Stimulated activated CD8-positive, alpha-beta memory T cell treated with anti-CD3 and anti-CD28 coated beads, Interleukin-15, amount 100 ng/mL, for 1 hour (primary cell): ENCODE results near the gene PLSCR3.
A peak's percentile ranks its signal among the peaks of the same experiment; 100 is the strongest.

Source experiments
- DNase-seq: peaks from one replicate; pipeline ENCODE4 v3.0.0-alpha.2; 2020; ENCODE audit warnings: low read depth

Gene PLSCR3

DNA sequence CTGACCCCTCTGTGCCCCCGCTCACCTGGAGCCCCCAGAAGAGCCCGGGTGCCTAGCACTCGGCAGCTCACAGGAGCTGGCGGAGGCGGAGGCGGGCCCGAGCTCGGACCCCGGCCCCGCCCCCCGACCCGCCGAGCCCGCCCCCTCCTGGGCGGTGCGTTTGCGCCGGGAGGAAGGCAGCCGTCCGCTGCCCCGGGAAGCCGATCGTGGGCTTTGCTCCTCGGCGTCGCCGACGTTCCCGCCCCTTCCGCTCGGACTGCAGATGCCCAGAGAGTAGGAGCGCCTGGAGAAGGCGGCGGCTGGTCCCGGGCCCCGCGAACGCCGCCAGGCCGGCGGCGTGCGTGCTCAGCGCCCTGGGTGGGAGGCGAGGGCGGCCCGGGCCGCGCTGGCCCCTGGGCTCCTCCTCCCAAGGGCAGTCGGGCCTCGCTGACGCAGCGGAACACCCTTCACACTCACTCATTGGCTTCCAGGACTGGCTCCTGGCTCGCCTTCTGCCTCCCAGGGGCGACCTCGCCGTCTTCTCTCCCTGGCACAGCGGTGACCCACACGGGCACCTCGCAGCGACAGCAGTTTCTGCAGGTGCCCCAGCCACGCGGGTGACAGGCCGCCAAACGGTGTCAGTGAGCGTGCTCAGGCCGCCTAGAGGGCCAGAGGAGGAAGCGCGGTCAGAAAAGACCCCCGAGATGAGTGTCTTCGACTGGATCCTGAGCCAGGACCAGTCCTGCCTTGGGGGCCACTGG is at the start of gene PLSCR3:
PLSCR3 (minus strand) TSS at position 74 of the 740 bp plus-strand sequence. CDS start 415 bp downstream, outside the sequence.
- peak; percentile 65 for DNase-seq

- no peak for DNase-seq
Observed at GRCh38 chr17:7443499-7444485, 49.5 kb upstream of the PLSCR3 start.

DNA sequence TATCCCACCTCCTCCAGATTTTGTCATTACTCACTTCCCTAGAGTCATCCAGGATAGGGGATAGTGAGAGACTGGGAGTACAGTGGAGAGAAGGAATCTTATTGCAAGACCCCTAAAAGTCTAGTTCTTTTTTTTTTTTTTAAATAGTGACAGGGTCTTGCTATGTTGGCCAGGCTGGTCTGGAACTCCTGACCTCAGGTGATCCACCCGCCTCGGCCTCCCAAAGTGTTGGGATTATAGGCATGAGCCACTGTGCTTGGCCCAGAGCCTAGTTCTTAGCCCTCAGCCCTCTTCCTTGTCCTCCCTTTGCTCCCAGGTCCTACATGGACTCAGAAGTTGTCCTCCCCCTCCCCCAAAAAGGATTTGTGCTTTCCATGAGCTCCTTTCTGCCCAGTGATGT is 47.8 kb upstream of the PLSCR3 start:
- DNase-seq: no peak

DNA sequence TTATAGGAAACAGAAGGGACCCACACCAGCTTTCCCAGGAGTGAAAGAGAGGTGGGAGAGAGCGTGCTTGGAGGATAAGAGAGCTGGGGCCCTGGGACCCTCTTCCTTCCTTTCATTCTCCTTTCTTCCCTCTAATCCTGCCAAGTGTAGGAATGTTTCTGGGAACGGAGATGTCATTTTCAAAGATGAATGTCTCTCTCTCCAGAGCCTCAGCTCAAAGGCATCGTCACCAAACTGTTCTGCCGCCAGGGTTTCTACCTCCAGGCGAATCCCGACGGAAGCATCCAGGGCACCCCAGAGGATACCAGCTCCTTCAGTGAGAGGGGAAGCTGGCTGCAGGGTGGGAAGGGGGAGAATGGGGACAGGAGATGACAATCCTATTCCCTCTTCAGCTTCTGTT is 46.9 kb upstream of the PLSCR3 start:
- no peak for DNase-seq

- DNase-seq: no peak
Observed at GRCh38 chr17:7440834-7441195, 46.5 kb upstream of the PLSCR3 start.

DNA sequence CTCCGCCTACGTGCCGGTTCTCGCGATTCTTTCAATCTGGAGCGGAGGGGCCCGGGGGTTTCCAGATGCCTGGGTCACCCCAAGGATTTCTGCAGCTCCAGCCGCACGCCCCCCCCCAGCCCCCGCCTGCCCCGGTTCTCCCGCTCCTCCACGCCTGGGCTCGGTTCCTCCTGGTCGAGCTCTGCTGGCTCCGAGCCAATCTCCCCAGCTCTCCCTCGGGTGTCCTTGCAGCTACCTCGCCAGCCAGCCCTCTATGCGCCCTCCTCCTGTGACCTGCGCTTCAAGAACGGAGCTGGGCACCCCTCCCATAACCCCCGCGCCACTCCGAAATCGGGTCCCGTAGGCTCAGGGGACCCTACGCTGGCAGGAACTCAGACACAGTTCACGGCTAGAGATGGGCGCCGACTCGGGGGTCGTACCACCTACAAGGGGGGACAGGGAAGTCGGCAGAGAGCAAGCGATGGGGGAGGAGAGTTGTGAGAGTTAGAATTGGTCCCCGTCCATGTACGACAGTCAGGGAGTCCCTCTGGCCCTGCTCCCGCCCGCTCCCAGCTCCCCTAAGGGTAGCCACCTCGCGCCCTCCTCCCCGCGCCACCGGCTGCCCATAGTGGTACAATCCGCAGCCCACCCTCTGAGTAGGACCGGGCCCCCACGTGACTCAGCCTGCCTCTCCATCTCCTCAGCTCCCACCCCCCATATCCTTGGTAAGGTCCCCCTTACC is 45.9 kb upstream of the PLSCR3 start:
- no peak for DNase-seq

- no peak for DNase-seq
Observed at GRCh38 chr17:7439462-7440112, 45.3 kb upstream of the PLSCR3 start, which contains the start of gene FGF11. Gene FGF11 (plus strand): TSS chr17:7439512. CDS start chr17:7439621, 109 bp downstream.

DNA sequence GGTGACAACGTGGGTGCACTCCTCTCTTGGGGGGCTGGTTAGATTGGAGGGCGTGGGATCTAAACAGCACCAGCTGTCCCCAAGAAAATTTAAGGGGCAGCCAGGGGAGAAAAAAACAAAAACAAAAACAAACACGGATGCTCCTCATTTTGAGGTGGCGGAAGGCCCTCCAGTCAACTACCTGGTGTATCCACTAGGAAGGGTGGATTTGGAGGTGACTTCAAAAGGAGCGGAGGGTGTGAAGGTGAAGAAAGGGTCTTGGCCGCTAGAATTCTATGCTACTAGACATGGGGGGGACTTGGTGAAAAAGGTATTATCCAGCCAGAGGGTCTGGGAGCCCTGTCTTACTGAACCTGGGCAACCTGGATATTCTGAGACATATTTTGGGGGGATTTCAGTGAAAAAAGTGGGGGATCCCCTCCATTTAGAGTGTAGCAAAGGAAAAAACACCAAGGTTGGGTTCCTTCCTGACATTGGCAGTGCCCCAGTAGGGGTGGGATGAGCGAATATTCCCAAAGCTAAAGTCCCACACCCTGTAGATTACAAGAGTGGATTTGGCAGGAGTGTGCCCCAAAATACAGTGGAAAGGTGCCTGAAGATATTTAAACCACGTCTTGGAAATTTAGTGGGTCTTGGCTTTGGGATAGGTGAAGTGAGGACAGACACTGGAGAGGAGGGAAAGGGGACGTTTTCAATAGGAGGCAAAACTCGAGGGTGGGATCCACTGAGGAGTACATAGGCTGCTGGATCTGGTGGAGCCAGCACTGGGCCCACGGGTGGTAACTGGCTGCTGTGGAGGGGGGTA is 44.5 kb upstream of the PLSCR3 start:
- no peak for DNase-seq

DNA sequence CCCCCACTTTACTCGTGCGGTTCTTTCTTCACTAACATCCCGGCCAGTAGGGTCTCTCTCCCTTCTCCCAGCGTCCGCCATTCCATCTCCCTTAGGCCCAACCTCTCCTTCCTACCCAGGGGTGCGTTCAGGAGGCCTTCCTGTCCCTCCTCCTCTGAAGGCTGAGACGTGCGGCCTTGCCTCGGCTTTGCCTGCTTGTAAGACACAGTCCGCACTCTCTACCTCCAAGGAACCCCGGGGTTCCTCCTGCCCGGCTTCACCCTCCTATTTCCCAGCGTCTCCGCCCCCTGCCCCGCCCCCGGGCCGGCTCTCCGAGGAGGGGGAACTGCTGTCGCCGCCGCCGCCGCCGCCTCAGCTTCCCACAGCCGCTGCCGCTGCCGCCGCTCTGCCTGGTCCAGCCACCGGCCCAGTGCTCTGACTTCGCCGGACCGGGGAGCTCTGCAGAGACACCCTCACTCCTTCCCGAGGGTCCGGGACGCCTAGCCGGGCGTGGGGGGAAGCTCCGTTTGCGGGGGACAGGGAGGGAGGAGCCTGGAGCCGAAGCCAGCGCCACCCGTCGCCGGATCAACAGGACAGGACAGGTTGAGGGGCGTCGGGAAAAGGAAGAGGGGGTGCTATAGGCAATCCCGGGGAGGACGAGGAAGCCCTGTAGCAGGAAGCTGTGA is 43.8 kb upstream of the PLSCR3 start:
- DNase-seq: no peak

- DNase-seq: no peak
Observed at GRCh38 chr17:7437369-7437863, 43.1 kb upstream of the PLSCR3 start.

DNA sequence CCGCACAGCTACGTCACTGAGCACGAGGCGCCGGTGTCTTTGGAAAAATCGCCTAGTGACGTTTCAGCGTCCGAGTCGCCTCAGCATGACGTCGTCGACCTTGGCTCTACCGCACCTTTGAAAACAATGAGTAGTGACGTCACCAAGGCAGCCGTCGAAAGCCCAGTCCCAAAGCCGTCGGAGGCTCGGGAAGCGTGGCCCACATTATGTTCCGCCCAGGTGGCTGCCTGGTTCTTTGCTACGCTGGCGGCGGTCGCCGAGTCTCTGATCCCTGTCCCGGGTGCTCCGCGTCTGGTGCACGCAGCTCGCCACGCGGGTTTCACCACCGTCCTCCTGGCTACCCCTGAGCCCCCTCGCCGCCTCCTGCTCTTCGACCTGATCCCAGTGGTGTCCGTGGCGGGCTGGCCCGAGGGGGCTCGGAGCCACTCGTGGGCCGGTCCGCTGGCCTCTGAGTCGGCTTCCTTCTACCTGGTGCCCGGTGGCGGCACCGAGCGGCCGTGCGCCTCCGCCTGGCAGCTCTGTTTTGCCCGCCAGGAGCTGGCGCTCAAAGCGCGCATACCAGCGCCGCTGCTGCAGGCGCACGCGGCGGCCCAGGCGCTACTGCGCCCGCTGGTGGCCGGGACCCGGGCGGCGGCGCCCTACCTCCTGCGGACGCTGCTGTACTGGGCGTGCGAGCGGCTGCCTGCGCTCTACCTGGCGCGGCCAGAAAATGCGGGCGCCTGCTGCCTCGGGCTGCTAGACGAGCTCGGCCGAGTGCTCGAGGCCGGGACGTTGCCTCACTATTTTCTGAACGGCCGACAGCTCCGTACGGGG is 42.4 kb upstream of the PLSCR3 start:
- peak; percentile 54 for DNase-seq

- peak; percentile 27 for DNase-seq
Observed at GRCh38 chr17:7435676-7436555, 41.6 kb upstream of the PLSCR3 start.

DNA sequence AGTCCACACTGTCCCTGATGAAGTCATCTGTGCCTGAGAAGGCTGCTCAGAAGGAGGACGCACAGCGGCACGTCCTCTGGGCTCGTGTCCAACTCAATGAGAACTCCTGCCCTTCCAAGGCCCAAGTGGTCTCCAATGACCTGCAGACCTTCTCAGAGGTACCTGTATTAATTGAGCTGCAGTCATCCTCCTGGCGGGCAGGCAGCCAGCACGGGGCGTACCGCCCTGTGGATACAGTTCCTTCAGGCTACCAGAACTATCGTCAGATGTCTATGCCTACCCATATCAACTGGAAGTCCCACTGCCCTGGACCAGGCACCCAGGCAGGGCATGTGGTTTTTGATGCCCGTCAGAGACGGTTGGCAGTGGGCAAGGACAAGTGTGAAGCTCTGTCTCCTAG is 38.0 kb upstream of the PLSCR3 start:
- no peak for DNase-seq

DNA sequence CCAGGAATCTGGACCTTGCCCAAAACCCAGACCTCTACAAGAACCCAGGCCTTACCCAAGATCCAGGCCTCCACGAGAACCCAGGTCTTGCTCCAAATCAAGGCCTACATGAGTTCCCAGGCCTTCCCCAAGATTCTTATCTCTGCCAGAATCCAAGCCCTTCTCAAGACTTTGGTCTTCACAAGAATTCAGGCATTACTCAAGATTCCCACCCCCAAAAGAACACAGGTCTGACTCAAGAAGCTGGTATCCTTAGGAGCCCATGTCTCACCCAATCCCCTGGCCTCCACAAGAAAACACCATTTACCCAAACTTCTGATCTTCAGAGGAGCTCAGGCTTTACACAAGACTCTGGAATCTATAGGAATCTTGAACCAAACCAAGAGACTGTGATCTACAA is 36.9 kb upstream of the PLSCR3 start:
- DNase-seq: no peak

- no peak for DNase-seq
Observed at GRCh38 chr17:7429722-7430121, 35.4 kb upstream of the PLSCR3 start.

- DNase-seq: no peak
Observed at GRCh38 chr17:7428557-7428956, 34.2 kb upstream of the PLSCR3 start, which contains the start of gene SPEM3. Gene SPEM3 (plus strand): TSS chr17:7428857. CDS start chr17:7428903, 46 bp downstream.

DNA sequence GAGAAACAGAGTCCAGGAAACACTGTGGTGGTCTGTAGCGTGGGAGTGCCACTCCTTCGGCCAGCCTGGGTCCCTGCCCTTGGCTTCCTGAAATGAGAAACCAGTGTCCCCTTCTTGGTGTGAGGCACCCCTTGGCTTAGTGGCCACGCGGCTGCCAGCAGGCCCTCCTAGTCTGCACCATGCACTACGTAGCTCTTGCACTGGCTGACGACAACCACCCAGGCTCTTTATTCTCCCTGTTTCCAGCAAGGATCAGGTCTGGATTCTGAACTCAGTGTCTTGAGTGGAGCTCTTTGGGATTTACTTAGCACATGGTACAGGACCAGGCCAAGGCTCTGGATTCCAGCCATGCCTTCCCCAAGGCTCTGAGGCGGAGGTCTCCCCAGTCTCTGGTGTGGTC is 33.2 kb upstream of the PLSCR3 start:
- DNase-seq: no peak

- DNase-seq: no peak
Observed at GRCh38 chr17:7426896-7427489, 32.7 kb upstream of the PLSCR3 start.
